NK-92 (cell line): ENCODE measurements around the gene PKD1L1.
"Not testable (repeated sequence)": the region's sequence is repeated elsewhere in the genome, so short reads cannot be mapped to it uniquely, and the experiment has no call there.

Experiments used
- DNase-seq: peaks from one replicate; lab custom pipeline; 2025; ENCODE audit not compliant: unreplicated experiment; lab: John Stamatoyannopoulos, UW

The PKD1L1 gene

DNA sequence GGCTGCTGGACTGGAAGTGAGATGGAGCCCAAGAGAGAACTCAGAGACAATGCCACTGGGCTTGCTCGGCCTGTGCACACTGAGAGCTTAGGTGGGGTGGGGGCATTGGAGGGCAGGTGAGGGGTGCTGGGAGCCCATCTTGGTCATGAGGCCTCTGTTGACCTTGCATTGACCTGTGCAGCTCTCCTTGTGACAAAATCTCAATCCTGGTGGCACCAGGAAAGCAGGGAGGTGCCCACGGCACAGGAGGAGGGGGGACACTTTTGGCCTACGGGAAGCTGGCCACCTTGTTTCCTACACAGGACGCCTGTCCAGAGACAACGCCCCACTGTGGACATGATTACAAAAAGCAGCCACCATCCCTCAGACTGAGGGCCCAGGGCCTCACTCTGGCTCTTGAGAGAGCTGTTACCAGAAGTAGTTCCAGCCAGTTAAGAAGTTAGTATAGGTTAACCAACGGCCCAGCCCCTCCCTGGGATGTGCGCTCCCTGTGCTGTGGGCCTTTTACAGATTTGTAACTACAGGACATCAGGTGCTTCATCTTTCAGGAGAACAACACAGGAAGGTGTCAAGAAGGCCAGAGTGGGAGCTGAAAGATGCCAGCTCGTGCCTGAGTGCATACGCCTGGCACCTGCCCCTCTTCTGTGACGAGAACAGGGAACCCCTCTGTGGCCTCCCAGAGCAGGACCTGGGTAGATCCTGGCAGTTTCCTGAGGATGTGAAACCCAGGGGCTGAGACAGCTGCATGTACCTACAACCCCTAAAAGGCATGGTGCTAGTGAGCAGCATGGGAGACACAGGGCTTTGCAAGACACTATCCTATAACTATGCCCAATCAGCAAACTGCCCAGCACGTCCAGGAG, 10.3 kb downstream of the PKD1L1 start:
- no peak for DNase-seq

DNA sequence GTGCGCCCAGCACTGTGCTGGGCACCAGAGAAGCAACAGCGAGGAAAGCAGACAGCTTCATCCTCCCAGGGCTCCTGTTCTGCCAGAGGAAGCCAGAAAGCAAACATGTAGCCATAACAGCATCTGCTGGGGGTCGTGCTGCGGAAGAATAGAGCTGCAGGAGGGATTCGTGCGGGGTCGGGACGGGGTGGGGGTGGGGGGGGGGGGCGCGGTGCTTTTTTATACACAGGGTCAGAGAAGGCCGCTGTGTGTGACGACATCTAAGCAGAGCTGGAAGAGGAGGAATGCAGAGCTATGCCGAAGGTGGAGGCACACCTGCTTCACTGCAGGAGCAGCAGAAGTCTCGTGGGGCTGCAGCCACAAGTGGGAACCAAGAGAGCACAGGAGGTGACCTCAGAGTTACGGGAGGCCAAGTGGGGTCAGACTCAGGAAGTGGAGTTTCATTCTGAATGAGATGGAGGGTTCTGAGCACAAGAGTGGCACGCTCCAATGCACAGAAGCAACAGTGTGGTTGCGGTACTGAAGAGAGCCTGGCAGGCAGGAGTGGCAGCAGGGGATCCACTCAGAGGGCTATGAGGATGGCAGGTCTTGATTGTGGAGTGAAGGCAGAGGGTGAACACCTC, 11.1 kb downstream of the PKD1L1 start:
- DNase-seq = no peak

DNA sequence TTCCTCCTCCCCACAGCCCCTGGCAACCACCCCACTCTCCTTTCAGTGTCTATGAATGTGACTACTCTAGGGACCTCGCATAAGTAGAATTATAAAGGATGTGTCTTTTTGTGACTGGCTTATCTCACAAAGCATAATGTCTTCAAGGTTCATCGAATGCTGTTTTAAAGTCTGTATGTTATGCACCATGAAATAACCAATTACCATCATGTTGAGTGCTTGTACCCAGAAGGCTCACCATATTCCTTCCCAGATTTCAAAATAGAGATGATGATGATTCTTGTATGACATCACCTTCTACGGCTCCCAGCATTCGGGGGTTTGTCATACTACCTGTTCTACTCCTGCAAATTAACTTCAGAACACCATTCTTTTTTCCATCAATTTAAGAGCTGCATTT, 11.9 kb downstream of the PKD1L1 start:
- no peak for DNase-seq

DNA sequence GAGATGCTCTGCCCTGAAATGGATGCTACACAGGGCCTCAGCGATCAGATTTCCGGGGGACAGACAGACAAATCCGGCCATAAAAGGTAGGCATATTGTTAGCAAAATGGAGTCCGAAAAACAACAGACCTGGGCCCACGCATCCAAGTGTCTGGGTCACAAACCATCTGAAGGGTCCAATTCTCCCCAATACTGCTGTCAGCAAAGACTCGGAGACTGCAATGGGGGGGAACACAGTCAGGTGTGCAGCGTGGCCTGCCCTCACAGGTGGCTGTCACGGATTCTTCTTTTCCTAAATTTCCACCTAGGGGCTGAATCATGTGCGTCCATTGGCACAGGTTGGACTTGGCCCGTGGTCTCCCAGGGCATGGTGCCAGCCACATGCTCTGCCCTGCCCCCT, 12.9 kb downstream of the PKD1L1 start:
- no peak for DNase-seq

- no peak for DNase-seq
Observed at GRCh38 chr7:47934831-47935230, 13.4 kb downstream of the PKD1L1 start.

GRCh38 chr7:47933215-47933614, 15.1 kb downstream of the PKD1L1 start:
- DNase-seq = no peak

DNA sequence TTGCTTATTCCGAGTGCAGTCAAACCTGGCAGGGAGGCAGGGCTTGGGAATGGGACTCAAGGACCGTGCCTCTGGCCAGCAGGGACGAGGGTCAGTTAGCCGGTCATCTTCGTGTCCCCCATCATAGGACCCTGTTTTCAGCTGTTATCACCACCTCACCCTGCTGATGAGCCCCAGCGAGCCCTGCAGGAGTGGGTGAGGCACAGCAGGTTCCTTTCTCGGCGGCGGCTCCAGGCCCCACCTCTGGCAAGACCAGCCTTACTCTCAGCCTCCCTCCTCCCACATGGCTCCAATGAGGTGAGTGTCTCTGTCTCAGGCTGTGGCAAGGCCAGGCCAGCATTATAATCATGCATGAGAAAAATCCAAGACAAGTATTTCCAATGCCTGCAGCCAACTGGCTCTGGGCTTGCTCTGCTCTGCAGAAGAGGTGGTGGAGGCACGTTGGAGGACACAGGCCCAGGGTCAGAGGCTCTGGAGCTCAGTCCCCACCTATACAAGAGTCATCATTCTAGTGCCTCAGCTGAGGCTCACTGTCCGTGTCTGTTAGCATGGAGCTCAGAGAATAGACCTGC, 15.7 kb downstream of the PKD1L1 start:
- no peak for DNase-seq

GRCh38 chr7:47932016-47932415, 16.2 kb downstream of the PKD1L1 start:
- DNase-seq = no peak

GRCh38 chr7:47931005-47932004, 17.0 kb downstream of the PKD1L1 start:
- no peak for DNase-seq

GRCh38 chr7:47924266-47924665, 24.0 kb downstream of the PKD1L1 start:
- no peak for DNase-seq

DNA sequence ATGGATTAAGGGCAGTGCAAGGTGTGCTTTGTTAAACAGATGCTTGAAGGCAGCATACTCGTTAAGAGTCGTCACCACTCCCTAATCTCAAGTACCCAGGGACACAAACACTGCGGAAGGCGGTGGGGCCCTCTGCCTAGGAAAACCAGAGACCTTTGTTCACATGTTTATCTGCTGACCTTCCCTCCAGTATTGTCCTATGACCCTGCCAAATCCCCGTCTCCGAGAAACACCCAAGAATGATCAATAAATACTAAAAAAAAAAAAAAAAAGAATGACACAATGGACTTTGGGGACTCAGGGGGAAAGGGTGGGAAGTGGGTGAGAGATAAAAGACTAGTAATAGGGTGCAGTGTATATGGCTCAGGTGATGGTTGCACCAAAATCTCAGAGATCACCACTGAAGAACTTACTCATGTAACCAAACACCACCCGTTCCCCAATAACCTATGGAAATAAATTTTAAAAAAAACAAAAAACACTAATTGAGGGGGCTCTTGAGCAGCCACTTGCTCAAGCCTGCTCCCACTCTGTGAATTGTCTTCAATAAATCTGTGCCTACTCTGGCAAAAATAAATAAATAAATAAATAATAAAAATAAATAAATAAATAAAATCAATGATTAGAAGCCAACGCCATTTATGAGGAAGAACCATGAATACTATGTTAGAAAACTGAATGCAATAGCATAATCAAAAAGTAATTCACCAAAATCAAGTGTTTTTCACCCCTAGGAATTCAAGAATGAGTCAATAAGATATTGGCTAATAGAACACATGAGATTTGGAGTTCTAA, 25.0 kb downstream of the PKD1L1 start:
- not testable (repeated sequence) for DNase-seq

DNA sequence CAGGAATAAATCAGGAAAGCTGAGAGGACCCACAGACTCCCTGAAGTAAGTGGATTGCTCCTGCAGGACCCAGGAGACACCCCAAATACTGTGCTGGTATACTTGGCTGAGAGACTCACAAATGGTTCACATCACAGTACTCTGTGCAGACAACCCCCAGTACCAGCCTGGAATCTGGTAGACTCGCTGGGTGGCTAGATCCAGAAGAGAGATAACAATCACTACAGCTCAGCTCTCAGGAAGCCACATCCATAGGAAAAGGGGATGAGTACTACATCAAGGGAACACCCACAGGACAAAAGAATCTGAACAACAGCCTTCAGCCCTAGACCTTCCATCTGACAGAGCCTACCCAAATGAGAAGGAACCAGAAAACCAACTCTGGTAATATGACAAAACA, 31.8 kb downstream of the PKD1L1 start:
- DNase-seq = not testable (repeated sequence)

- no peak for DNase-seq
Observed at GRCh38 chr7:47915616-47915976, 32.7 kb downstream of the PKD1L1 start.

- no peak for DNase-seq
Observed at GRCh38 chr7:47914717-47915615, 33.3 kb downstream of the PKD1L1 start.

DNA sequence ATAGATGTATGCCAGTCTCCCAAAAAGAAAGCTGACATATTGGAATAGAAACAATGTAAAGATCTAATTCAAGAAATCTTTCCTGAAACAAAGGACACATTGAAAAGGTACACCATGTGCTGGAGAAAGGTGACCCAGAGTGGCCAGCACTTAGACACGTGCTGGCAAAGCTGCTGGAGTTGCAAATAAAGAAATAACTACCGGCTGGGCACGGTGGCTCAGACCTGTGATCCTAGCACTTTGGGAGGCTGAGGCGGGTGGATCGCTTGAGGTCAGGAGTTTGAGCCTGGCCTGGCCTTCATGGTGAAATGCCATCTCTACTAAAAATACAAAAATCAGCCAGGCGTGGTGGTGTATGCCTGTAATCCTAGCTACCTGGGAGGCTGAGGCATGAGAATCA, 35.9 kb downstream of the PKD1L1 start:
- no peak for DNase-seq

DNA sequence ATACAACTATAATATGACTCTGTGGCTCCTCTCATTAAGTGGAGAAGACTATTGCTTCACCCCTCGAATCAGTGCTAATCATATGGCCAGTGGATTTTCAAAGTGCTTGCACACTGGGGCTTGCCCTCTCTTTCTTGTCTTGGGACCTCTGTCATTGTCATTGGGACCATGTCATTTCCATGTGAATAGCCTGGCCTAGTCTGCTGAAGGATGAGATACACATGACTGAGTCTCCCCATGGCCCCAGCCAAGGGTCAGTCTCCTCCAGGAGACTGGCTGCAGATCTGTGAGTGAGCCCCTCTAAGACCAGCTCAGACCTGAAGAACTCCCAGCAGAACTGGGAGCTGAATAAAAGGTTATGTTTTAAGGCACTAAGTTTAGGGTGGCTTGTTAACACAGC, 39.5 kb downstream of the PKD1L1 start:
- DNase-seq = no peak

GRCh38 chr7:47907981-47908616, 40.2 kb downstream of the PKD1L1 start:
- DNase-seq = no peak

DNA sequence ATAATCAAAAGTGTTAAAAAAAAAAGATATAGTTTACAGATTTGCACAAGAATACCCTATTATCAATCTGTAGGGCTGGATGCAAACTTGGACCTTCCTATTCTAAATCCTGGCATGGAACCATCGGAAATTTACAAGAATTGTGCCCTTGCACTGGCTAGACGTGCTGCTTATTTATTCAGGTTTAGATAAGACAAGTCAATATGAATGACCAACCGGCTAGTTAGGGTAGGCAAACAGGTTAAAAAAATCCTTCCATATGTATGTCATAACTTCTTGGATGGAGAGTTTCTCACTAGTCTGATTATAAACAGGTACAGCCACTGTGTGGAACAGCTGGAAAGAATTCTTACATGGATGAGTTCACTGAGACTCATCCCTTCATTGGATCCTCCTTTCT, 41.4 kb downstream of the PKD1L1 start:
- DNase-seq = no peak
